Measurements from ENCODE around the gene FCSK. TPM values are rescaled to one million over a fixed set of nuclear protein-coding genes. Genes with fewer than 3 reads are reported as not detected.

FCSK gene
- total and polyA plus RNA-seq, 8 donors: 5.8 to 92.7 (median 12.8) TPM

- TF ChIP-seq CTCF (IDR thresholded peaks at IDR 0.05): no peak
- no peak for TF ChIP-seq POLR2AphosphoS5 (IDR thresholded peaks at IDR 0.05)
- TF ChIP-seq POLR2A (IDR thresholded peaks at IDR 0.05): no peak
- TF ChIP-seq EP300 (IDR thresholded peaks at IDR 0.05): no peak
- H3K36me3 ChIP-seq: peaks cover 81 to 100% (median 100%) of the 10 kb centered on the region in 4 donors
- 92 to 98% (median 96%) methylated on average over 5 of the region's 5 CpGs for WGBS, 5 donors
Measured at GRCh38 chr16:70512456-70512855, 58.1 kb downstream of the FCSK start.

GRCh38 chr16:70520612-70521297 lies 66.4 kb downstream of the FCSK start:
- Histone ChIP-seq H3K27ac (no peak overlapping the region), H3K4me3 (no peak overlapping the region), H3K9me3 (no peaks in the 10 kb centered on the region), H3K4me1 (peaks cover 11 to 38% (median 33%) of the 10 kb centered on the region in 4 donors), H3K27me3 (no peaks in the 10 kb centered on the region), H3K36me3 (peaks cover 23 to 40% (median 36%) of the 10 kb centered on the region in 4 donors)
- DNase-seq: no peak
- TF ChIP-seq EP300 (IDR thresholded peaks at IDR 0.05) (no peak), POLR2AphosphoS5 (IDR thresholded peaks at IDR 0.05) (no peak)
- intact Hi-C loops (cut with DNase I; ENCODE audit: low total_unique reads): no loop called here
- 63 to 80% (median 77%) methylated on average over 8 of the region's 8 CpGs for WGBS, 5 donors

More at GRCh38 chr16:70512456-70512855, 58.1 kb downstream of the FCSK start:
- H3K4me1 ChIP-seq: no peaks in the 10 kb centered on the region
- H3K27ac ChIP-seq: no peak overlapping the region
- intact Hi-C loops (cut with DNase I; ENCODE audit: low total_unique reads): no loop called here
- H3K9me3 ChIP-seq: no peaks in the 10 kb centered on the region
- no peaks in the 10 kb centered on the region for H3K27me3 ChIP-seq
- H3K4me3 ChIP-seq: no peak overlapping the region
- no peak for DNase-seq

- 45 to 49% (median 48%) methylated on average over 18 of the region's 18 CpGs for WGBS, 5 donors
- intact Hi-C loops (cut with DNase I; ENCODE audit: low total_unique reads): no loop called here
Measured at GRCh38 chr16:70522216-70523075, 68.1 kb downstream of the FCSK start.

GRCh38 chr16:70523076-70523742 lies 68.8 kb downstream of the FCSK start, which contains the start of gene COG4:
Gene COG4, minus strand, starts transcription at chr16:70523554. Its CDS starts 11 bp downstream, at chr16:70523543.
- no peaks in the 10 kb centered on the region for H3K27me3 ChIP-seq
- peak; percentile 86 to 96 for DNase-seq
- H3K4me1 ChIP-seq: peaks cover 31 to 63% (median 53%) of the 10 kb centered on the region in 4 donors
- peak within 1 kb of the TSS; percentile 82 to 93 (median 92) for H3K27ac ChIP-seq
- H3K4me3 ChIP-seq: peak within 1 kb of the TSS; percentile 74 to 95 (median 80)
- H3K9me3 ChIP-seq: no peaks in the 10 kb centered on the region
- 0 to 1% (median 0%) methylated on average over 36 of the region's 36 CpGs for WGBS, 5 donors
- TF ChIP-seq EP300 (IDR thresholded peaks at IDR 0.05) (no peak), POLR2A (IDR thresholded peaks at IDR 0.05) (no peak), POLR2AphosphoS5 (IDR thresholded peaks at IDR 0.05) (peak in 2 of 3 donors; percentile 34 to 63), CTCF (IDR thresholded peaks at IDR 0.05) (no peak)
- intact Hi-C loops (cut with DNase I; ENCODE audit: low total_unique reads): no loop called here
- H3K36me3 ChIP-seq: peaks cover 12 to 36% (median 34%) of the 10 kb centered on the region in 4 donors

More at GRCh38 chr16:70522216-70523075, 68.1 kb downstream of the FCSK start:
- TF ChIP-seq CTCF (IDR thresholded peaks at IDR 0.05) (no peak), POLR2A (IDR thresholded peaks at IDR 0.05) (no peak), EP300 (IDR thresholded peaks at IDR 0.05) (no peak), POLR2AphosphoS5 (IDR thresholded peaks at IDR 0.05) (no peak)
- Histone ChIP-seq H3K9me3 (no peaks in the 10 kb centered on the region), H3K27me3 (no peaks in the 10 kb centered on the region), H3K4me1 (peaks cover 26 to 55% (median 49%) of the 10 kb centered on the region in 4 donors), H3K4me3 (peak overlapping the region; percentile 74 to 95 (median 80)), H3K27ac (peak overlapping the region in 4 of 5 donors; percentile 87 to 93 (median 92)), H3K36me3 (peaks cover 14 to 36% (median 34%) of the 10 kb centered on the region in 4 donors)
- no peak for DNase-seq
